Astrocyte (in vitro differentiated cells and primary cell): ENCODE measurements around the gene IQCM. TPM values are rescaled to one million over a fixed set of nuclear protein-coding genes. Genes with fewer than 3 reads are reported as not detected.

Experiments used
- DNase-seq: peaks from one replicate; pipeline ENCODE4 v3.0.0-alpha.2; 2010; ENCODE audit warnings: low read depth
- FAIRE-seq: peaks from 2 replicates; lab custom pipeline; 2011; peaks lifted over from hg19 to GRCh38; lab: Jason Lieb, UNC
- H2AFZ ChIP-seq: 2 replicates; pipeline ENCODE4 v1.6.0; 2012; ENCODE audit warnings: low read depth, low read length, inconsistent platforms
- H3K27ac ChIP-seq: 2 replicates; pipeline ENCODE4 v1.5.1; 2011; ENCODE audit warnings: low read depth, low read length, inconsistent platforms
- H3K27me3 ChIP-seq: 2 replicates; pipeline ENCODE4 v1.6.0; 2011; ENCODE audit warnings: low read length, inconsistent platforms; ENCODE audit not compliant: insufficient read depth
- H3K36me3 ChIP-seq: 2 replicates; pipeline ENCODE4 v1.5.1; 2011; ENCODE audit warnings: low read length, inconsistent platforms; ENCODE audit not compliant: insufficient read depth
- H3K4me1 ChIP-seq: 2 replicates; pipeline ENCODE4 v1.5.1; 2011; ENCODE audit warnings: low read length, inconsistent platforms; ENCODE audit not compliant: insufficient read depth
- H3K4me2 ChIP-seq: 2 replicates; pipeline ENCODE4 v1.6.0; 2012; ENCODE audit warnings: low read length, inconsistent platforms
- H3K4me3 ChIP-seq: 2 replicates; pipeline ENCODE4 v1.5.1; 2011; ENCODE audit warnings: low read depth, mild to moderate bottlenecking, low read length, inconsistent platforms; ENCODE audit not compliant: insufficient read depth
- H3K79me2 ChIP-seq: 2 replicates; pipeline ENCODE4 v1.6.0; 2012; ENCODE audit warnings: mild to moderate bottlenecking, low read length, inconsistent platforms; ENCODE audit not compliant: insufficient read depth
- H3K9ac ChIP-seq: 2 replicates; pipeline ENCODE4 v1.6.0; 2012; ENCODE audit warnings: mild to moderate bottlenecking, low read length, inconsistent platforms
- H3K9me3 ChIP-seq: 2 replicates; pipeline ENCODE4 v1.5.1; 2012; ENCODE audit warnings: low read depth, mild to moderate bottlenecking, low read length, inconsistent platforms; ENCODE audit not compliant: insufficient read depth
- H4K20me1 ChIP-seq: 2 replicates; pipeline ENCODE4 v1.6.0; 2012; ENCODE audit warnings: low read length, inconsistent platforms; ENCODE audit not compliant: insufficient read depth
- H3K27ac Mint-ChIP-seq: one replicate; pipeline ENCODE4 v1.8.0; 2021; ENCODE audit warnings: mild to moderate bottlenecking, mixed read lengths; ENCODE audit not compliant: unreplicated experiment
- H3K27me3 Mint-ChIP-seq: one replicate; pipeline ENCODE4 v1.8.0; 2021; ENCODE audit warnings: low read depth, mixed read lengths; ENCODE audit not compliant: unreplicated experiment
- H3K36me3 Mint-ChIP-seq: one replicate; pipeline ENCODE4 v1.8.0; 2021; ENCODE audit warnings: low read depth, mixed read lengths; ENCODE audit not compliant: unreplicated experiment
- H3K4me1 Mint-ChIP-seq: one replicate; pipeline ENCODE4 v1.8.0; 2021; ENCODE audit warnings: low read depth, mixed read lengths; ENCODE audit not compliant: unreplicated experiment
- H3K4me3 Mint-ChIP-seq: one replicate; pipeline ENCODE4 v1.8.0; 2021; ENCODE audit warnings: mild to moderate bottlenecking, moderate library complexity, mixed read lengths; ENCODE audit not compliant: unreplicated experiment
- H3K9me3 Mint-ChIP-seq: one replicate; pipeline ENCODE4 v1.8.0; 2021; ENCODE audit warnings: mild to moderate bottlenecking, mixed read lengths; ENCODE audit not compliant: unreplicated experiment
- EZH2 ChIP-seq: IDR thresholded peaks from 2 replicates; pipeline ENCODE4 v1.6.1; 2012; ENCODE audit warnings: mild to moderate bottlenecking, low read length, inconsistent platforms; ENCODE audit not compliant: insufficient read depth
- total RNA-seq: library from RNA; stranded (reverse); gene quantifications from 2 replicates; pipeline ENCODE4 v1.2.1, GENCODE V29; 2021
- TF ChIP-seq, protein P1 (sequence below): IDR thresholded peaks from 2 replicates; pipeline ENCODE4 v1.5.1; 2011; ENCODE audit warnings: low read depth, mild to moderate bottlenecking, inconsistent platforms, low read length, moderate library complexity; ENCODE audit not compliant: insufficient read depth

The IQCM gene
- total RNA-seq, 1 donor from 2014 or later: 0.11 TPM

DNA sequence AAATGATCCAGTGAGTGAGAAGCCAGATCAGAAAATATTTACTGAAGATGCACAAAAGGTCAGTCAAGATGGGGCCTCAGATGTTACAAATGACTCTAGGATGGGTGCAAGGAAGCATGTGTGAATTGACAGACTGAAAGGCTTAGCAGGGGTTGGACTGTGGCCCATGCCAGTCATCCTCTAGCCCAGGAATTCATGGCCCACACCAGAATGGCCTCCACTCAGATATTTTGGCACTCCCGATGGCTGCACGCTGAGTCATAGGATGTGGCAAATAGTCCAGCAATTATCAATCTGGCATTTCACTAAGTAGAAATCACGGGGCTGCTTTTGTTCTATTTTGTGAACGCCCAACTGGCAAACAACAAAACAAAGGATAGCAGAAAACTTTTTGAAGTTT lies 406.5 kb downstream of the IQCM start:
- Histone ChIP-seq H3K27me3 (no peaks in the 10 kb centered on the region), H3K9me3 (no peaks in the 10 kb centered on the region), H3K9ac (peak overlapping the region; percentile 47), H3K4me3 (no peak overlapping the region), H3K27ac (peak overlapping the region; percentile 75), H4K20me1 (no peaks in the 10 kb centered on the region), H3K4me2 (peak overlapping the region; percentile 58), H2AFZ (peak overlapping the region; percentile 67), H3K79me2 (no peaks in the 10 kb centered on the region), H3K36me3 (no peaks in the 10 kb centered on the region), H3K4me1 (peaks cover 13% of the 10 kb centered on the region)
- Mint-ChIP-seq H3K4me3 (no peak overlapping the region), H3K36me3 (no peaks in the 10 kb centered on the region), H3K9me3 (peaks cover 2% of the 10 kb centered on the region), H3K27ac (peak overlapping the region; percentile 64), H3K27me3 (no peaks in the 10 kb centered on the region), H3K4me1 (peaks cover 6% of the 10 kb centered on the region)
- DNase-seq (peak; percentile 92), FAIRE-seq (peak; percentile 43)
- TF ChIP-seq, protein P1, sequence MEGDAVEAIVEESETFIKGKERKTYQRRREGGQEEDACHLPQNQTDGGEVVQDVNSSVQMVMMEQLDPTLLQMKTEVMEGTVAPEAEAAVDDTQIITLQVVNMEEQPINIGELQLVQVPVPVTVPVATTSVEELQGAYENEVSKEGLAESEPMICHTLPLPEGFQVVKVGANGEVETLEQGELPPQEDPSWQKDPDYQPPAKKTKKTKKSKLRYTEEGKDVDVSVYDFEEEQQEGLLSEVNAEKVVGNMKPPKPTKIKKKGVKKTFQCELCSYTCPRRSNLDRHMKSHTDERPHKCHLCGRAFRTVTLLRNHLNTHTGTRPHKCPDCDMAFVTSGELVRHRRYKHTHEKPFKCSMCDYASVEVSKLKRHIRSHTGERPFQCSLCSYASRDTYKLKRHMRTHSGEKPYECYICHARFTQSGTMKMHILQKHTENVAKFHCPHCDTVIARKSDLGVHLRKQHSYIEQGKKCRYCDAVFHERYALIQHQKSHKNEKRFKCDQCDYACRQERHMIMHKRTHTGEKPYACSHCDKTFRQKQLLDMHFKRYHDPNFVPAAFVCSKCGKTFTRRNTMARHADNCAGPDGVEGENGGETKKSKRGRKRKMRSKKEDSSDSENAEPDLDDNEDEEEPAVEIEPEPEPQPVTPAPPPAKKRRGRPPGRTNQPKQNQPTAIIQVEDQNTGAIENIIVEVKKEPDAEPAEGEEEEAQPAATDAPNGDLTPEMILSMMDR: no peak
- TF ChIP-seq EZH2: no peak

DNA sequence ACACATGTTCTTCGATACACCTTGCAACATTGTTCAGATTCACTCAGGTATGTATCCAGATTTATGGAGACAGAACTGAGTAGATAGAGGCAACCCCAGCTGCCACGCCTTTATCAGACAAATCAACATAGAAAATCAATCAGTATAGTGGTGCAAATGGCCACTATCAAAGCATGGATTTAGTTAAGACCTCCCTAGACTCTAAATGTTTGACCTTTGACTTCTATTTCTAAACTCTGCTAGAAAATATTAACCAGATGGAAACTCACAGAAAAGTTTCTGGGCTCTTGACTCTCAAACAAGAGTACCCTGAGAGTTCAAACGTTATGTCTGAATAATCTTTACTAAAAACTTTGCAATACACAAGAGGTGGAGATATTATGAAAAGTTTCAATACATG lies 411.5 kb downstream of the IQCM start:
- Histone ChIP-seq H3K36me3 (no peaks in the 10 kb centered on the region), H3K4me3 (no peak overlapping the region), H3K4me2 (no peak overlapping the region), H3K9ac (no peak overlapping the region), H3K27ac (no peak overlapping the region), H3K9me3 (no peaks in the 10 kb centered on the region), H4K20me1 (no peaks in the 10 kb centered on the region), H3K79me2 (no peaks in the 10 kb centered on the region), H3K4me1 (peaks cover 6% of the 10 kb centered on the region), H2AFZ (no peak overlapping the region), H3K27me3 (no peaks in the 10 kb centered on the region)
- no peaks in the 10 kb centered on the region for H3K36me3 Mint-ChIP-seq
- FAIRE-seq (no peak), DNase-seq (no peak)
- no peaks in the 10 kb centered on the region for H3K27me3 Mint-ChIP-seq
- no peak overlapping the region for H3K4me3 Mint-ChIP-seq
- TF ChIP-seq EZH2: no peak
- TF ChIP-seq, protein P1: no peak
- H3K27ac Mint-ChIP-seq: no peak overlapping the region
- H3K9me3 Mint-ChIP-seq: peaks cover 2% of the 10 kb centered on the region
- peaks cover 4% of the 10 kb centered on the region for H3K4me1 Mint-ChIP-seq

DNA sequence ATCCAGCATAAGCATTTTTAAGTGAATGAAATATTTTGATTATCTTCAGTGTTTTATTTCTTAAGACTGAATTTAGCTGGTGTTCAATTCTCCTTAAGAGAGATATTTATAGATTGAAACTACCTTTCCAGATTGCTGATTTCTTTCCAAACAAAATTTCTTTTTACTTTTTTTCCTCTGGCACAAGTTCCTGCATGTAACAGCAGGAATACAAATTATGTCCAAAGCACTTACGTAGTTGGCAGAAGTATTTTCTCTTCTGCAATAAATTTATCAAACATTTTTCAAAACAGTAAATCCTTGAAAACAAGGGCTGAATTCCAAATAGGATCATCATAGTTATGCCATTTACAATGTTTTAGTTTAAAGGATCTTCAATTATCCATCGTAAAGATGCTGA lies 412.6 kb downstream of the IQCM start:
- Mint-ChIP-seq H3K9me3 (no peaks in the 10 kb centered on the region), H3K4me1 (no peaks in the 10 kb centered on the region), H3K4me3 (no peak overlapping the region), H3K36me3 (no peaks in the 10 kb centered on the region), H3K27me3 (no peaks in the 10 kb centered on the region), H3K27ac (no peak overlapping the region)
- no peak overlapping the region for H3K4me3 ChIP-seq
- DNase-seq (peak; percentile 2), FAIRE-seq (no peak)
- no peaks in the 10 kb centered on the region for H3K27me3 ChIP-seq
- H3K4me2 ChIP-seq: no peak overlapping the region
- no peaks in the 10 kb centered on the region for H3K79me2 ChIP-seq
- H3K27ac ChIP-seq: no peak overlapping the region
- H3K9me3 ChIP-seq: no peaks in the 10 kb centered on the region
- H3K36me3 ChIP-seq: no peaks in the 10 kb centered on the region
- no peak for TF ChIP-seq EZH2
- TF ChIP-seq, protein P1: no peak
- H2AFZ ChIP-seq: no peak overlapping the region
- no peaks in the 10 kb centered on the region for H4K20me1 ChIP-seq
- no peak overlapping the region for H3K9ac ChIP-seq
- no peaks in the 10 kb centered on the region for H3K4me1 ChIP-seq
